ENCODE data around the gene CHPF2.

- TF ChIP-seq POLR2A (IDR thresholded peaks at IDR 0.05; ENCODE audit: low read length) = no peak
- TF ChIP-seq GATA1 (IDR thresholded peaks at IDR 0.05; ENCODE audit: low read depth, low read length) = no peak
Measured at GRCh38 chr7:151260471-151260870, 28.2 kb downstream of the CHPF2 start.
